ENCODE data around the gene STAP1. TPM values are rescaled to one million over a fixed set of nuclear protein-coding genes. Genes with fewer than 3 reads are reported as not detected.

STAP1 gene
- total and polyA plus RNA-seq, 4 donors, result 0.03 to 0.51 (median 0.29) TPM

GRCh38 chr4:67584496-67584895 is 26.0 kb downstream of the STAP1 start (continued):
- TF ChIP-seq ZBTB33 (IDR thresholded peaks at IDR 0.05) (no peak), FOXA2 (IDR thresholded peaks at IDR 0.05) (no peak), RAD21 (IDR thresholded peaks at IDR 0.05) (no peak), FOXA1 (IDR thresholded peaks at IDR 0.05) (no peak), EGR1 (IDR thresholded peaks at IDR 0.05; ENCODE audit: low read depth in 2 of 2) (no peak), YY1 (IDR thresholded peaks at IDR 0.05) (no peak), HNF4A (conservative IDR thresholded peaks at IDR 0.05) (no peak)
- TF ChIP-seq, protein P1, sequence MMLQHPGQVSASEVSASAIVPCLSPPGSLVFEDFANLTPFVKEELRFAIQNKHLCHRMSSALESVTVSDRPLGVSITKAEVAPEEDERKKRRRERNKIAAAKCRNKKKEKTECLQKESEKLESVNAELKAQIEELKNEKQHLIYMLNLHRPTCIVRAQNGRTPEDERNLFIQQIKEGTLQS (IDR thresholded peaks at IDR 0.05), result no peak

DNA sequence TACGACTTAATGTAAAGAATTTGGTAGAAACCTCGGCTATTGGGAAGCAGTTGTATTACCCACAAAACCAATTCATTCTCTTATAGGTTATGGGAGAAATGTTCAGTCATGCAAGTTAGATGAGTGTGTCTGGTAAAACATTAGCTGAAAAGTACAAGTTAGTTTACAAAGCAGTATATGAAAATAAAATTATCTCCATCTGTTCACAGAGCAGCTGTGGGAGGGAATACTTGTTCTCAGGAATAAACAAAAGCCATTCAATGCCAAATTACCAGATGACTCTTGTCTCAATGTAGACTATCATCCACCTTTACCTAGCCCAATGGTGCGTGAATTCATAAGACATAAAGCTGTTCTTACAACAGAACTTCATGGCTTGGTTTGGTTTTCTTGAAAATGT is 28.6 kb downstream of the STAP1 start:
- Histone ChIP-seq H3K4me3 (ENCODE audit: low read depth in 1 of 3, low read length in 3 of 3) (no peak overlapping the region), H3K4me1 (ENCODE audit: control insufficient read depth in 4 of 4, insufficient read depth in 4 of 4, low read length in 3 of 4) (no peaks in the 10 kb centered on the region), H3K27me3 (ENCODE audit: control insufficient read depth in 4 of 4, insufficient read depth in 4 of 4, low read length in 3 of 4) (no peaks in the 10 kb centered on the region), H3K9me3 (ENCODE audit: control insufficient read depth in 4 of 4, low read length in 3 of 4) (no peaks in the 10 kb centered on the region), H3K9ac (ENCODE audit: low read depth in 1 of 2, low read length in 2 of 2) (no peak overlapping the region), H3K27ac (ENCODE audit: low read depth in 1 of 2, low read length in 2 of 2) (no peak overlapping the region), H3K36me3 (ENCODE audit: control insufficient read depth in 4 of 4, insufficient read depth in 3 of 4, low read depth in 1 of 4, low read length in 3 of 4) (no peaks in the 10 kb centered on the region)
- DNase-seq (ENCODE audit: low spot score), result no peak
- WGBS, result 89% methylated on average over 3 of the region's 3 CpGs
- TF ChIP-seq RAD21 (IDR thresholded peaks at IDR 0.05), result no peak
- no peak for TF ChIP-seq JUND (IDR thresholded peaks at IDR 0.05)
- no peak for TF ChIP-seq FOXA1 (IDR thresholded peaks at IDR 0.05)
- TF ChIP-seq, protein P2, sequence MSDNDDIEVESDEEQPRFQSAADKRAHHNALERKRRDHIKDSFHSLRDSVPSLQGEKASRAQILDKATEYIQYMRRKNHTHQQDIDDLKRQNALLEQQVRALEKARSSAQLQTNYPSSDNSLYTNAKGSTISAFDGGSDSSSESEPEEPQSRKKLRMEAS (IDR thresholded peaks at IDR 0.05), result no peak
- no peak for TF ChIP-seq HNF4G (IDR thresholded peaks at IDR 0.05)
- TF ChIP-seq SP1 (IDR thresholded peaks at IDR 0.05), result no peak
- TF ChIP-seq NR2F2 (IDR thresholded peaks at IDR 0.05), result no peak
- TF ChIP-seq YY1 (IDR thresholded peaks at IDR 0.05), result no peak
- TF ChIP-seq, protein P3, sequence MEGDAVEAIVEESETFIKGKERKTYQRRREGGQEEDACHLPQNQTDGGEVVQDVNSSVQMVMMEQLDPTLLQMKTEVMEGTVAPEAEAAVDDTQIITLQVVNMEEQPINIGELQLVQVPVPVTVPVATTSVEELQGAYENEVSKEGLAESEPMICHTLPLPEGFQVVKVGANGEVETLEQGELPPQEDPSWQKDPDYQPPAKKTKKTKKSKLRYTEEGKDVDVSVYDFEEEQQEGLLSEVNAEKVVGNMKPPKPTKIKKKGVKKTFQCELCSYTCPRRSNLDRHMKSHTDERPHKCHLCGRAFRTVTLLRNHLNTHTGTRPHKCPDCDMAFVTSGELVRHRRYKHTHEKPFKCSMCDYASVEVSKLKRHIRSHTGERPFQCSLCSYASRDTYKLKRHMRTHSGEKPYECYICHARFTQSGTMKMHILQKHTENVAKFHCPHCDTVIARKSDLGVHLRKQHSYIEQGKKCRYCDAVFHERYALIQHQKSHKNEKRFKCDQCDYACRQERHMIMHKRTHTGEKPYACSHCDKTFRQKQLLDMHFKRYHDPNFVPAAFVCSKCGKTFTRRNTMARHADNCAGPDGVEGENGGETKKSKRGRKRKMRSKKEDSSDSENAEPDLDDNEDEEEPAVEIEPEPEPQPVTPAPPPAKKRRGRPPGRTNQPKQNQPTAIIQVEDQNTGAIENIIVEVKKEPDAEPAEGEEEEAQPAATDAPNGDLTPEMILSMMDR (IDR thresholded peaks at IDR 0.05; ENCODE audit: low read depth, low read length, missing input control), result no peak
- TF ChIP-seq EGR1 (IDR thresholded peaks at IDR 0.05; ENCODE audit: low read depth in 2 of 2), result no peak
- TF ChIP-seq FOXA2 (IDR thresholded peaks at IDR 0.05), result no peak
- TF ChIP-seq GABPA (IDR thresholded peaks at IDR 0.05 in 1 of 2, conservative IDR thresholded peaks at IDR 0.05 in 1 of 2), result no peak
- TF ChIP-seq HNF4A (conservative IDR thresholded peaks at IDR 0.05), result no peak
- TF ChIP-seq, protein P1 (IDR thresholded peaks at IDR 0.05), result no peak
- TF ChIP-seq ZBTB33 (IDR thresholded peaks at IDR 0.05), result no peak
- TF ChIP-seq RXRA (IDR thresholded peaks at IDR 0.05), result no peak
- TF ChIP-seq TAF1 (conservative IDR thresholded peaks at IDR 0.05), result no peak
